Activated CD4-positive, alpha-beta T cell treated with anti-CD3 and anti-CD28 coated beads, Interleukin-10, Interleukin-2, amounts not matched to agents 100 ng/mL and 50 ng/mL, durations not matched to agents 16 hours and 8 hours (primary cell): ENCODE results near the gene ARPC2.
"Not testable (repeated sequence)": the region's sequence is repeated elsewhere in the genome, so short reads cannot be mapped to it uniquely, and the experiment has no call there.

Experiments
- DNase-seq: peaks from one replicate; pipeline ENCODE4 v3.0.0-alpha.2; 2020

ARPC2 gene

DNA sequence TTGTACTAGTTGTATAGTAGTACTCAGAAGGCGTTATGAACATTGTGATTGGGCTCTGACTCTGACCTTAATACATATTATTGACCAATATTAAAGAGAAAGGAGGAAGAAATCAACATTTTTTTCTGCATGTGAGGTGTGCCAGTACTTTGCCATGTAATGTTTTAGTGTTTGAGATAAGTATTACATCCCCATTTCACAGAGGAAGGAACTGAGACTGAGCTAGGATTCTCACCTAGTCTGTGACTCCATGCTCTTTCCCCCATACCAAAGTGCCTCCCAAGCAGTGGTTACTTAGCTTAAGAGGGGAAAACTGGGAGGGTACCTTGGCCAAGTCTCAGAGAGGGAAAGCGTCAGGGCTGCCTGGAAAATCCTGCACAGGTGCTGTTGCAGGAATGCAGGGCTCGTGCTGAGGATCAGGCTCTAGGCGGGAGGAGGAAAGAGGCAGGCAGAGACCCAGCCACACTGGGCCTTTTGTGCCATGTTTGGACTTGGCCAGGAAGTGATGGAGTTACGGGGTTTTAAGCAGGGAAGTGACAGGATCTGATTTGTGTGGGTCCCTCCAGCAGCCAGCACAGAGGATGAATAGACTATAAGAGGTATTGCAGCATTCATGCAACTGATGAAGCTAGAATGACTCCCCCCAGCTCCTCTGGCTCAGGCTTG is 55.0 kb downstream of the ARPC2 start:
- DNase-seq, result no peak

DNA sequence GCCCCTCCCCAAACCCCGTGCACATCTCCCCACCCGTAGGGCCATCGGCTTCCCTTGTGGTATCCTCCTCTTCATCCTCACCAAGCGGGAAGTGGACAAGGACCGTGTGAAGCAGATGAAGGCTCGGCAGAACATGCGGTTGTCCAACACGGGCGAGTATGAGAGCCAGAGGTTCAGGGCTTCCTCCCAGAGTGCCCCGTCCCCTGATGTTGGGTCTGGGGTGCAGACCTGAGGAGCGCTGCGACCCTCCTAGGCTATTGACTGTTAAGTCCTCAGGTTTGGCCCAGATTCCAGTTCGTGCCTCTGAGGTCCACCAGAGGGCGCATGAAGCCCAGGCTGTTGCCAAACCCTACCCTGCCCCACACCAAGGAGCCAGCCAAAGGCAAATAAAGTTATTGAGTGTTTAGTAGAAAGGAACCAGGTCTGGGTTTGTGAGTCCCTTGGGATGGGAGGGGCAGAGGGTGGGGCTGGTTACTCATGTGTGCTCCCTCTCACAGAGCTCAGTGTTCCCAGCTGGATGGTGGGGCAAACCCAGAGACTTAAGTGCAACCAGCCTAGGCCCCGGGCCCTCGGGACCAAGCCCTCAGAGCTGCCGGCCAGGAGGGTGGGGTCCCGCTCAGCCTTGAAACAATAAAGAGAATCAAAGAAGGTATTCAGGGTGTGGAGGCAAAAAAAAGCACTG is 55.7 kb downstream of the ARPC2 start:
- DNase-seq, result peak; percentile 84

DNA sequence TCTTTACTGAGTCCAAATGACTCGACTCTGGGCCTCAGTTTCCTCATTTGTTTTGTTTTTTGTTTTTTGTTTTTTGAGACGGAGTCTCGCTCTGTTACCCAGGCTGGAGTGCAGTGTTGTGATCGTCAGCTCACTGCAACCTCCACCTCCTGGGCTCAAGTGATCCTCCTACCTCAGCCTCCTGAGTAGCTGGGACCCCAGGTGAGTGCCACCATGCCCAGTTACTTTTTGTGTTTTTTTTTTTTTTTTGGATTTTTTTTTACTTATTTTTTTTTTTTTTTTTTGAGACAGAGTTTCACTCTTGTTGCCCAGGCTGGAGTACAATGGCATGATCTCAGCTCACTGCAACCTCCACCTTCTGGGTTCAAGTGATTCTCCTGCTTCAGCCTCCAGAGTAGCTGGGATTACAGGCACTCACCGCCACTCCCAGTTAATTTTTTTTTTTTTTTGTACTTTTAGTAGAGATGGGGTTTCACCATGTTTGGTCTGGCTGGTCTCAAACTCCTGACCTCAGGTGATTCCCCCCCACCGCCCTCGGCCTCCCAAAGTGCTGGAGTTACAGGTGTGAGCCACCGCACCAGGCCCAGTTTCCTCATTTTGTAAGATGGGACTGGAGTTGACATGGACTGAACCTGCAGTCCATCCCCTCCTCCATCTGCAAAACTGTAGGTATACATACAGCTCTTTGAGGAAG is 56.4 kb downstream of the ARPC2 start:
- not testable (repeated sequence) for DNase-seq

DNA sequence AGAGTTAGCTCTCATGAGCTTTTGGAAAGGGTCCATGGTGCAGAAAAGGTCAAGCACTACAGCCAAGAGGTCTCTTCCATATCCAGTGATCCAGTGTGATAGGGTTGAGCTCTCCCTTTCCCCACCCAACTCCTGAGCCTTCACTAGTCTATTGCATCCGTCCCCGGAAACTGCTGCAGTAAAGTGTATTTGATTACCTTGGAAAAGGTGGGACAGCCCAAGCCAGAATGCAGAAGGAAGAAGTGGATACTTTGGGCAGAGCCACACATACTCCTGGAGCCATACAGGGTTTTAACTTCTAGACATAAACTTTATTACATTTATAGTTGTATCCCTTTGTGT is 56.9 kb downstream of the ARPC2 start:
- DNase-seq, result no peak

DNA sequence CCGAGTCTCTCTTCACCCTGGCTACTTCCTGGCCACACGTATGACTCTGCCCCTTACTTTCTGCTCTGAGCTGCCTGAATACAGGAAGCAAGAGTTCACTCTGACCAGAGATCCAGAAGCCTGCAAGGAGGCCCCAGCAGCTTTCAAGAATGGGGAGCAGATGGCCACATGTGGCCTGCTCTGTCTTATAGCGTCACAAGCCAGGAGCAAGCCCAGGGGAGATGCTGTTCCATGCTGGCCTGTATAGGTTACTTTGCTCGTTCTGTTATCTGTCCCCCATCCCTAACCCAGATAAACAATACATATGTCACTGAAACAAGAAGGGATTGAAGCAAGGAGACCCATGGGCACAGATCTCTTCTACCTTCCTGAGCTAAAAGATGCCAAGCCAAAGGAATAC is 57.6 kb downstream of the ARPC2 start:
- no peak for DNase-seq

DNA sequence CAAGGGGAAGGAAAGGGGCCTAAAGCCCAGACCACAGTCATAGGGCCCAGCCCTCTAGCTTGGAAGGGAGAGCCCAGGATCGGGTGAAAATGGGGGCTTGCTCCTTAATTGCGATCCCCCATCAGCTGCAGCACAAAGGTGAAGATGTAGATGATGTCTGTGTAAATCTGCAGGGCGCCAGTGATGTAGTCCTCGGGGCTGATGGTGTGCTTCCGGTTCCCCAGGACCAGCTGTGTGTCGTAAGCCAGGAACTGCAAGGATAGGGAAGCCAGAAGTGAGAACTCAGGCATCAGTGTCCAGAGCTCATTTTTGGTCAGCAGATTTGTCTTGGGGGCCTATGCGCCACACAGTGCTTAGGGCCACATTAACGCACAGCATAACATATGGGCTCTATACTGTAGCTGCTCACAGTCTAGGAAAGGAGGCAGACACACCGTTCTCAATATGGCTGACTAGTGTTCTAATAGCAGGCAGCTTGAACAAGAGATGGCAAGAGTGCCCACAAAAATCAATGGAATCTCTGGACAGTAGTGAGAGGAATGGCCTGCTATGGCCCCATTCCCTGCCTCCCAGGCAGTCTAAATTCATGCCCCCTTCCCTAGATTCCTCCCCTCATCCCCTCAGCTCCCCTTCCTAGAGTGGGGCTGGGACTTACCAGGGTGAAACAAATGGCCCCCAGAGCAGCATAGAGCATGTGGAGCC is 58.5 kb downstream of the ARPC2 start:
- no peak for DNase-seq

DNA sequence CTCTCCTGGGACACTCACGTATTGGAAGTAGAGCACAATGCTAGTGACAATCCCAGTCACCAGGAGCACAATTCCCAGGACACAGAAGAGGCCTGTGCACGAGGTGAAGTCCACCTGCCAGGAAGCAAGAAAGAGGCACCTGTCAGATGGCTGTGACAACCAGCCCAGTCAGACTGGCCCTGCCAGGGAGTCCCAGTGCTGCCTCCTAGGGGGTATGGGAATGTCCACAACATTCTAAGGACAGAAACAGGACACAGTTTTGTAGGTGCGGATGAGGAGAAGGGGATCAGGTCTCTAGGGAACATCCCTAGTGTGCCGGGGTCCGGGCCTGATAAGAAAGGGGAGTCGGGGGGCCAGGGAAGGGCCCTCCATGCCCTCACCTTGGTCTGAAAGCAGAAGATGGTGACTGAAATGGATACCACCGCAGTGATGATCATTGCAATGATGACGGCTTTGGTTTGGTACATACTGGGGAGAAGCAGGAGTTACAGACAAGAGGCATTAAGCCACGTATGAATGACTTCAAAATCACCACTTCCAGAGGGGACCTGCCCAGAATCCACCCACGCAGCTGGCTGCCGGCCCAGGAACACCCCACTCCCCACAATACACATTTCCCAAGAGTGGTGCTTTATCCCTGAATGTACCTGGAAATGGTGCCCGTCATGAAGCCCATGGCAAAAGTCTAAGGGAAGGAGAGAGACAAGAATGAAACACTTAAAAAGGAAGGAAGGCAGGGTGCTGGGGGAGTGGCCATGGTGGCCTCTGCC is 60.2 kb downstream of the ARPC2 start:
- DNase-seq, result no peak

DNA sequence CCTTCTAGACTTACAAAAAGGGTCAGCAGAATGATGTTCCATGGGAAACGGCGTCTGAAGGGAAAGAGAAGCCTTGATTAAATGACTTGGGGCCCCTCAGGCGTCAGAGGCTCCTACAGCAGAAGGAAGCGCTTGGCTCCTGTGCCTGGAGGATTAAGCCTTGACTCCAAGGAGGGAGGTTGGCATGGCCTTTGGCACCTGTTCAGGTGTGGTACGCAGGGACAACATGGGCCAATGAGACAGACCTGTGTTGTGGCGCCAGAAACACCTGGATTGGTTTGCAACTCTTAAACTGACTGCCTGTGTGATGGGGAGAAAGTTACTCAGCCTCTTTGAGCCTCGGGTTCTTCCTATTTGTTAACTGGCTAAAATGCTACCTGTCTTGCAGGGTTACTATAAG is 60.9 kb downstream of the ARPC2 start:
- no peak for DNase-seq

DNA sequence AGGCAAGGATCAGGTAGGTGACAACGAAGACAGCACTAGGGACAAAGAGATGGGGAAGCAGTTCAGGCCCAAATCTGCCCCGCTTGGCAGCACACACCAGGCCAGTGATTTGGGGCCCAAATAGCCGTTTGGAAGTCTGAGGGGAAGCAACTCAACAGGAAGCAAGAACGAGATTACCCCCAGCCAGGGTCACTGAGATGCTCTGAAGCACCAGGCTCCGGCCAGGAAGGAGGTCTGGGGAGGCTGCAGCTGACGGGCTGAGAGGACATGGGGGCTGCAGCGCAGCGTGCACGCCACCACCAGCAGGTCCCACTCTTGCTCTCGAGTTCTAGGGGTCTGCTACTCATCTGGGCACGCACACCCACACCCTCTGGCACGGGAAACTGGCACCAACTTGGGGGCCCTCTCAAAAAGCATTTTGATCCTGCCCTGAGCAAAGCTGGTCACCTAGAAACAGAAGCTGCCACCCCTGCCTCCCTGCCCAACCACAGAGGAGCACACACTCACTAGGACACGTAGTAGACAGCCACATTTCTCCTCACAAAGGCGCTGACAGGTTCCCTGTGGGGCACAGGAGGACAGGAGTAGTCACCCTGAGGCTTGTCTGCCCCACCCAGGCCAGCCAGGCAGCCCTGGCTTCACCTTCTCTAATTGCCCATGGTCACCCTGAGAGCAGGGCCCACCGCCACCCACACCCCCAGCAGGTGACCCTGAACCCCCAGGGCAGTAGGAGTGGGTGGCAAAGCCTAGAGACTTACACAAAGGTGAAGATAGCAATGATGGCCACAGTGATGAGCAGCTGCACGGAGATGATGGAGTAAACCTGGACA is 61.8 kb downstream of the ARPC2 start:
- no peak for DNase-seq

DNA sequence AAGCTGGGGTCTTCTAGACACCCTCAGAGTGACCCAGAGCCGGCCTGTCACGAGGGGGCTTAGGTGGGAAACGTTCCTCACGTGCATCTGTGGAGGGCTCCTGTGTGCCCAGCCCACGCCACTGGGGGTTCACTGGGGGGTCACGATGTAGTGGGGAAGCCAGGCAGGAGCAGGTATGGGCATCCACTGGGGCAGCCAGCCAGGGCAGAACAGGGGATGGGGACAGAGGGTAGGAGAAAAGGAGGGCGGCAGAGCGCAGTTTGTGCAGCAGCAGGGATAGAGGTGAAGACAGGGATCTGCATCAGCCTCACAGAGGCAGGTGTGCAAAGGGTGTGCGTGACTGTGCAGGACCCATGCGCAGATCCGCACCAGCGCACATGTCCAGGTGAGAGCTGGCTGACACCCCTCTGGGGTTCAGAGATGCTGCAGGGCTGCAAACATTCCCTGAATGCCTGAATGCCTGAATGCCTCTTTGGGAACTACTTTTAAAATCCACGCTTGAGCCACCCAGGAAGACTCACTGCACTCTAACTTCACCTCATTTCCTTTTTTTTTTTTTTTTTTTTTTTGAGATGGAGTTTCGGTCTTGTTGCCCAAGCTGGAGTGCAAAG is 63.4 kb downstream of the ARPC2 start:
- DNase-seq, result no peak

DNA sequence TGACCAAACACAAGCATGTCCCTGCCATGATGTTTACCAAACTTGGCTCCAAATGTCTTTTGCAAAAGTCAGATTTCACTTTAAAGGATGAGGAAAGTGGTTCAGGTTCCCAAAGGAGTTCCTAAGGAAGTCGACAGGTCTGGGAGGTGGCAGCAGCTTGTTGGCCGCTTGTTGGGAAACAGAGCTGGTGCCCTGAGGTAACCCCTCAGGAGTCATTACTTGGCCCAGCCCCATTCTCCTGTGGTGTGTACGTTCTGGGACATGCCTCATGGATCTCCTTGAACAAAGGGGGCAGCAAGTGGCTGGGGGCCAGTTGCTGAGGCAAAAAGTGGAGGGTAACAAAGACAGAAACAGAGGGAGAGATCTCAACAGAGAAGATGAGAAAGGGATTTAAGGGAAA is 64.5 kb downstream of the ARPC2 start:
- DNase-seq, result no peak

DNA sequence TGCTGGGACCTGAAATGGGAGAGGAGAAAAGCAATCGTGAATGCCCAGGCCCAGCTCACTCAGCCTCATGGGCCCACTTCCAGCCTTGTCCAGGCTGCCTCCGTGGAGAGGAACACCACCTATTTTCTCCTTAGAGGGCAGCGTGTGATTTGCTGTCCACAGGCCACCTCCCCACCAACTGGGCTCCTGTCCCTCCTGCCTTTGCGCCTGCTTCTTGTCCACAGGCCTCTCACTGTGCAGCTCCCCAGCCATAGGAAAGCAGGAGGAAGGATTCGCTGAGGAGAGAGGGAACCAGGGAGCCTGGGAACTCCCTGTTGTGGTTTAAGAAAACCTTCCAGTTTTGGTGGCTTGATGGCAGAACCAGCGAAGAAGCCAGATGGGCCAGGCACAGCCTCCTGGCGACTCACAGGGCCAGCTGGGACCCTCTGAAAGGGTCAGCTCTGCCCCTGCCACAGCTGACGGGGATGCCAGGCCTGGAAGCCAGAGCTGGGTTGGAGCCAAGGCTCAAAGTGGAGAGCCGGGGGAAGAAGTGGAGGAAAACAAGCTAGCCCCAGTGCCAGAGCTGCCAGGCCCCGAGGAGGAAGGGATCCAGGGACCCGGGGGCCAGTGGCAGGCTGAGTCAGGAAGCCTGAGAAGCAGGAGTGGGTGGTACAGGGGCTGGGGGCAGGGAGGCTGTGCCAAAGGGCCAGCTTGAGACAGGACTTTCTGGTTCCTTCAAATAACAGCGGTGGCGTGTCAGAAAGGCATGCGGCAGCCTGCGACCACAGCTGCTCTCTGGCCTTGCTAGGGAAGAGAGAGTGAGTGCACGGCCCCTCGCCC is 65.4 kb downstream of the ARPC2 start:
- DNase-seq, result no peak

DNA sequence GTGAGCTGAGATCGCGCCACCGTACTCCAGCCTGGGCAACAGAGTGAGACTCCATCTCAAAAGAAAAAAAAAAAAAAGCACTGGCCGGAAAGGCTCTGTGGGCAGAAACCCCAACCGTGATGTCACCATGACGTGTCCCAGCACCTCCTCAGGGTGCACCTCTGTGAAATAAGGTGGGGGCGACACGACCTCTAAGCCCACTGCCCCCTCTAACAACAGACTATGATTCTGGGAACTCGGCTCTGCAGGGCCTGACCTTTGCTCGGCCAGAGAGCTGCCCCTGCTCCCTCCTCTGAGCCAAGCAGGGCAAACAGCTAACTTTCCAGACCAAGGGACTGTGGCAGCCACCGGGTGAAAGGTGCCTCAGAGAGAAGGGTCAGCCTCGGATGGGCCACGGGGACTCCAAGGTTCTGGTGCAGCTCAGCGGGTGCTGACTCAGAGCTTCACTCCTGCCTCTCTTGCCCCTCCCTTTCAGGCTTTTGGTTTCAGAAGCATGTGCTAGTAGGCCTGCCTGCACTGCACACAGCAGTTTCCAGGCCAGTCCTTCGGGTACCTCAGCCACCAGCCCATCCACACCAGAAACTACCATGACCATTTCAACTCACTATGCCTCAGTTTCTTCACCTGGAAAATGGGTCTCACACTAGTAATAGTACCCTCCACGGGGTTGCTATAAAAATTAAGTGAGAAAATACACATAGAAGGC is 67.3 kb downstream of the ARPC2 start:
- DNase-seq, result peak; percentile 90

DNA sequence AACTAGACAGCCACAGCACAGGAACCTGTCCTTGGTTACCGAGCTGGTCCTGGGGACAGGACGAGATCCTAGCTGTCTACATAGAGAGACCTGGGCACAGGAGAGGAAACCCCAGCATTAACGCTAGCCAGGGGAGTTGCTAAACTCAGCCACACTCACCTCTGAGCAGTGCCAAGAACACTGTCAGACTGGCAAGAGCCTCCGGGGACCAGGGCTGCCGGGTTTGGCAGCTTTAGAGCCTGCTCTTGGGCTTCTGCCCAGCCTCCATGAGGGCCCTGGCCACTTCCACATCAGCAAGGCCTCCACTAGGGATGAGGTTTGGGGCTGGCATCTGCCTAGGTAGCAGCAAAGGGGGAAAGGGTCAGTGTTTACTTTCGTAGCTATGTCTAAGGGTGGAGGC is 68.6 kb downstream of the ARPC2 start:
- DNase-seq, result no peak

DNA sequence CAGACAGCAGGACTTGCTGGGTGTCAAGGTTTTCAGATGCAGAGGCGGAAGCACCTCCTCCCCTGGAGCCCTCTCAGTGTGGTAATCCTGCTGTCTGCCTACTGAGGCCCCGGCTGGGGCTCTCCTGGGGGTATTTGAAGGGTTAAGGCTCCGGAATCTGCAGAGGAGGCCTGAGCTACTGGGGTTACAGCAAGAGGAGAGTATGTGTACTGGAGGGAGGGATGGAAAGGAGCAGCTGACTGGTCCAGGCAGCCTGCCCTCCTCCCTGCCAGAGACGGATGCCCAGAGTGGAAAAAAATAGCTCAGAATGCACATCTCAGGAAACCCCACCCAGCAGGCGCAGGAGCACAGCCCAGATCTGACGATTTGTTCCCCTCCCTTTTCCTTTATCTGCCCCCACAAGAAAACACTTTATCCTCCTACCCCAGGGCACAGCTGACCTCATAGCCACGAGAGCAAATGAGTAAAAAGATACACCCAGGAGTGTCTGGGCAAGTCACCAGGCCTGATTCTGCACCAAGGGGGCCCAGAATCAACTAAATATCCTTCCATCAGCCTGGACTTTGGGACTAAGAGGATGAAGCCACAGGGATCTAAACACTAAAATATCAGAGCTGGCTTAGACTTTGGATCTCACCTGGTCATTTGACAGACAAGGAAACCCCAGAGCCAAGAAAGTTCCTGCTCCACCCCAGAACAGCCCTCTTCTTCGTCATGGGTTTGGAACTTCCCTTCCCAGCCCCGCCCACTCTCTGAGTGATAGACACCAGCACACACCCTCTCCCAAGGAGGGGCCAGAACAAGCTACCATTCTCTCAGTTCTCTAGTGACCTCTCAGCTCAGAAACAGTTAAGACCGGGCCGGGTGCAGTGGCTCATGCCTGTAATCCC is 69.8 kb downstream of the ARPC2 start:
- peak; percentile 90 for DNase-seq

DNA sequence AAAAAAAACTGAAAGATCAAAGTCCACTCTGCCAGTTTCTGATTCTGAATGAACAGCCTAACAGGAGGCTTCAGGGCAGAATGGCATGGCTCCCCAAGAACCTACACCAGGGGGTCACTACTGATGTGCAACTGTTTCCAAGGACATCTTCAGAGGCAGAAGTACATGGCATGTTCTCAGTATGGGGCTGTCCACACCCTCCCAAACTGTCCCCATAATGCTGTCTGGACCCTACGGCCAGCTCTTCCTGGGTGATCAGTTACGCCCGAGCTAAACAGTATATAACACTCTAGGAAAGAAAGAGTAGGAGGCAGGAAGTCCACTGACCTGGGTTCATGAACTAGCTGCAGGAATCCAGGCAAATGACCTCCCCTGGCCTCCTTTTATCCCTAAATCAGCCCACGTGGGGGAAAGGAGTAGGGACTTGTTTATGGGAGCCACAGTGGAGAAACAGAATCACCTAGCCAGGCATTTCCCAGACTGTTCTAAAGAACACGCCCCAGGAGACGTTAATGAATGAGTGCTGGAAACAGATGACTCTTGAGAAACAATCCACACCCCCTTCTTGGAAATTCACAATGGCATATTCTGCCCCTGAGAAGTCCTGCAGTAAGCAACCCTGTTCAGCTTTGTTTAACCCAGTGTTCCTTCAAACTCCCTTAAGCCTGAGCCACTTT is 72.8 kb downstream of the ARPC2 start:
- DNase-seq, result no peak

DNA sequence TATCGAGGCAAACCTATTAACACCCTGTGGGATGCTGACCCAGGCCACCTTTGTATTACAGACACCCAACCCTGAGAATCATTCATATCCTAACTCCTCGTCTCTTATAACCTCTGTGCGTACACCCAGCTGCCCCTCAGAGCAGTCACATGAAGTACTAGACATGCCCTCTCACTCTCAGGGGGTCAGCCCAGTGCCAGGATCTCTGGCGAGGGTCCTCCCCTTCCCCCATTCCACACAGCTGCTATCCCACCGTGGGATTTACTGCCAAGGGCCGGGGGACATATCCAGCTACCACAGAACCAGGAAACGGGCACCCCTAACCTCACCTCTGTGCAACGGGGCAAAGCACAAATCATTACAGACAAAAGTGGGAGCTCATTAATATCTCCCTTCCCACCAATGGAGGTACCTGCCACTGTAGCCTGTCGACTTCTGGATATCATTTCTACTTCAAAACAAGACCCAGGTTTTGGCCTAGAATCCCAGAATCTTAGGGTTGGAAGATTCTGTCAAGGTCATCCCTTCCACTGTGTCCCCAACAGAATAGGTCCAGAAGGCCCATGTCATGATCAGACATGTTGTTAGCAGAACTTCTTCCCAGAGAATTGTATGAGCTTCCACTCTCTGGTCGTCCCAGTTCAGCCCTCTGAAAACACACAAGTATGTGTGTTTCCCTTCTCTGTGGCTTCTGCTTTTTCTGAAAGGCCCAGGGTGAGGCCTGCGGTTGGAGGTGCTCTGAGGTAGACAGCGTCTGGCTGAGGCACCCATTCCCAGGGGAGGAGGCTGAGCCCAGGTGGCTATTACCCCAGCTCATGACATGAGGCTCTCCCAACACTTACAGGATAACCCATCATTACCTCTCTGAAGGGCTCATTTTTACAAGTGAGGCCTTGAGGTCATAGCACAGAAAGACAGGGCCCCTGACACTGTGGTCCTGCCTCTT is 73.6 kb downstream of the ARPC2 start:
- peak; percentile 60 for DNase-seq
